T-helper 1 cell treated with Interleukin-12 subunit alpha and Interleukin-12 subunit beta and Interleukin-4 antibody, amounts not matched to agents 30 μg/mL and 1 μg/mL, for 36 hours (primary cell): Measurements from ENCODE around the gene KIF26B.
"Not testable (repeated sequence)": the region's sequence is repeated elsewhere in the genome, so short reads cannot be mapped to it uniquely, and the experiment has no call there.

Source experiments
- H3K27ac Mint-ChIP-seq: one replicate; pipeline ENCODE4 v1.8.0; 2021; ENCODE audit warnings: mild to moderate bottlenecking, mixed read lengths
- H3K27me3 Mint-ChIP-seq: one replicate; pipeline ENCODE4 v1.8.0; 2021; ENCODE audit warnings: low read depth, mixed read lengths
- H3K36me3 Mint-ChIP-seq: one replicate; pipeline ENCODE4 v1.8.0; 2021; ENCODE audit warnings: low read depth, mixed read lengths
- H3K4me1 Mint-ChIP-seq: one replicate; pipeline ENCODE4 v1.8.0; 2021; ENCODE audit warnings: low read depth, mixed read lengths
- H3K4me3 Mint-ChIP-seq: one replicate; pipeline ENCODE4 v1.8.0; 2021; ENCODE audit warnings: mild to moderate bottlenecking, moderate library complexity, mixed read lengths
- H3K9me3 Mint-ChIP-seq: one replicate; pipeline ENCODE4 v1.8.0; 2021; ENCODE audit warnings: mixed read lengths

KIF26B gene

GRCh38 chr1:245327360-245327759 lies 172.6 kb downstream of the KIF26B start:
- Mint-ChIP-seq H3K9me3 (no peaks in the 10 kb centered on the region), H3K27me3 (no peaks in the 10 kb centered on the region), H3K36me3 (no peaks in the 10 kb centered on the region), H3K27ac (no peak overlapping the region), H3K4me3 (no peak overlapping the region), H3K4me1 (no peaks in the 10 kb centered on the region)

GRCh38 chr1:245327842-245328241 lies 173.1 kb downstream of the KIF26B start:
- H3K36me3 Mint-ChIP-seq, result no peaks in the 10 kb centered on the region
- H3K27ac Mint-ChIP-seq, result no peak overlapping the region
- no peak overlapping the region for H3K4me3 Mint-ChIP-seq

GRCh38 chr1:245330951-245331350 lies 176.2 kb downstream of the KIF26B start:
- no peaks in the 10 kb centered on the region for H3K27me3 Mint-ChIP-seq
- H3K9me3 Mint-ChIP-seq, result no peaks in the 10 kb centered on the region
- H3K4me1 Mint-ChIP-seq, result no peaks in the 10 kb centered on the region
- H3K27ac Mint-ChIP-seq, result no peak overlapping the region
- H3K4me3 Mint-ChIP-seq, result no peak overlapping the region
- no peaks in the 10 kb centered on the region for H3K36me3 Mint-ChIP-seq

More at GRCh38 chr1:245327842-245328241, 173.1 kb downstream of the KIF26B start:
- H3K9me3 Mint-ChIP-seq, result no peaks in the 10 kb centered on the region
- no peaks in the 10 kb centered on the region for H3K27me3 Mint-ChIP-seq
- no peaks in the 10 kb centered on the region for H3K4me1 Mint-ChIP-seq

GRCh38 chr1:245332085-245332484 lies 177.3 kb downstream of the KIF26B start:
- Mint-ChIP-seq H3K27ac (no peak overlapping the region), H3K4me3 (no peak overlapping the region), H3K4me1 (no peaks in the 10 kb centered on the region), H3K9me3 (no peaks in the 10 kb centered on the region), H3K36me3 (no peaks in the 10 kb centered on the region), H3K27me3 (no peaks in the 10 kb centered on the region)

GRCh38 chr1:245332513-245332912 lies 177.7 kb downstream of the KIF26B start:
- Mint-ChIP-seq H3K27me3 (no peaks in the 10 kb centered on the region), H3K36me3 (no peaks in the 10 kb centered on the region), H3K27ac (no peak overlapping the region), H3K4me3 (no peak overlapping the region), H3K9me3 (no peaks in the 10 kb centered on the region), H3K4me1 (no peaks in the 10 kb centered on the region)

GRCh38 chr1:245334235-245334634 lies 179.4 kb downstream of the KIF26B start:
- Mint-ChIP-seq H3K27me3 (no peaks in the 10 kb centered on the region), H3K4me3 (no peak overlapping the region), H3K36me3 (no peaks in the 10 kb centered on the region)

GRCh38 chr1:245334827-245335490 lies 180.2 kb downstream of the KIF26B start:
- H3K4me3 Mint-ChIP-seq, result no peak overlapping the region
- H3K36me3 Mint-ChIP-seq, result no peaks in the 10 kb centered on the region
- peaks cover 4% of the 10 kb centered on the region for H3K4me1 Mint-ChIP-seq
- no peak overlapping the region for H3K27ac Mint-ChIP-seq
- no peaks in the 10 kb centered on the region for H3K9me3 Mint-ChIP-seq
- no peaks in the 10 kb centered on the region for H3K27me3 Mint-ChIP-seq

More at GRCh38 chr1:245334235-245334634, 179.4 kb downstream of the KIF26B start:
- no peaks in the 10 kb centered on the region for H3K9me3 Mint-ChIP-seq
- no peak overlapping the region for H3K27ac Mint-ChIP-seq
- peaks cover 4% of the 10 kb centered on the region for H3K4me1 Mint-ChIP-seq

- H3K27ac Mint-ChIP-seq, H3K27me3 Mint-ChIP-seq, H3K4me1 Mint-ChIP-seq, H3K4me3 Mint-ChIP-seq, H3K36me3 Mint-ChIP-seq, H3K9me3 Mint-ChIP-seq: not testable (repeated sequence)
These were observed 180.9 kb downstream of the KIF26B start for GRCh38 chr1:245335684-245336083.

- H3K4me1 Mint-ChIP-seq, result peaks cover 4% of the 10 kb centered on the region
- no peaks in the 10 kb centered on the region for H3K9me3 Mint-ChIP-seq
- no peak overlapping the region for H3K27ac Mint-ChIP-seq
- no peaks in the 10 kb centered on the region for H3K36me3 Mint-ChIP-seq
- no peaks in the 10 kb centered on the region for H3K27me3 Mint-ChIP-seq
- H3K4me3 Mint-ChIP-seq, result no peak overlapping the region
These were observed 181.6 kb downstream of the KIF26B start for GRCh38 chr1:245336149-245336983.

GRCh38 chr1:245336984-245337355 lies 182.2 kb downstream of the KIF26B start:
- not testable (repeated sequence) for H3K27ac Mint-ChIP-seq, H3K27me3 Mint-ChIP-seq, H3K9me3 Mint-ChIP-seq, H3K36me3 Mint-ChIP-seq, H3K4me3 Mint-ChIP-seq, H3K4me1 Mint-ChIP-seq

GRCh38 chr1:245337829-245338484 lies 183.2 kb downstream of the KIF26B start:
- Mint-ChIP-seq H3K4me3 (no peak overlapping the region), H3K4me1 (peaks cover 4% of the 10 kb centered on the region), H3K27ac (no peak overlapping the region)

GRCh38 chr1:245338485-245338877 lies 183.7 kb downstream of the KIF26B start:
- no peak overlapping the region for H3K27ac Mint-ChIP-seq
- H3K4me3 Mint-ChIP-seq, result no peak overlapping the region
- H3K9me3 Mint-ChIP-seq, result no peaks in the 10 kb centered on the region
- peaks cover 4% of the 10 kb centered on the region for H3K4me1 Mint-ChIP-seq
- no peaks in the 10 kb centered on the region for H3K27me3 Mint-ChIP-seq
- H3K36me3 Mint-ChIP-seq, result no peaks in the 10 kb centered on the region

More at GRCh38 chr1:245337829-245338484, 183.2 kb downstream of the KIF26B start:
- Mint-ChIP-seq H3K36me3 (no peaks in the 10 kb centered on the region), H3K27me3 (no peaks in the 10 kb centered on the region), H3K9me3 (no peaks in the 10 kb centered on the region)

GRCh38 chr1:245341743-245342142 lies 187.0 kb downstream of the KIF26B start:
- H3K4me3 Mint-ChIP-seq, result no peak overlapping the region
- no peaks in the 10 kb centered on the region for H3K27me3 Mint-ChIP-seq
- H3K36me3 Mint-ChIP-seq, result no peaks in the 10 kb centered on the region
- H3K4me1 Mint-ChIP-seq, result peaks cover 4% of the 10 kb centered on the region
- no peaks in the 10 kb centered on the region for H3K9me3 Mint-ChIP-seq
- H3K27ac Mint-ChIP-seq, result no peak overlapping the region

GRCh38 chr1:245345191-245345884 lies 190.6 kb downstream of the KIF26B start:
- Mint-ChIP-seq H3K4me3 (no peak overlapping the region), H3K36me3 (no peaks in the 10 kb centered on the region), H3K4me1 (no peaks in the 10 kb centered on the region), H3K27ac (no peak overlapping the region), H3K27me3 (no peaks in the 10 kb centered on the region), H3K9me3 (no peaks in the 10 kb centered on the region)
